KMS-11 (cell line): ENCODE results near the gene ADGRG3.

Experiments
- H2AFZ ChIP-seq: fragments of 200-600 bp; sonication (generic); 2 replicates; pipeline ENCODE4 v1.6.1; 2016; ENCODE audit warnings: antibody characterized with exemption, mixed run types, low read depth
- H3K27ac ChIP-seq: fragments of 200-600 bp; sonication (generic); 2 replicates; pipeline ENCODE4 v1.6.1; 2016; ENCODE audit warnings: mild to moderate bottlenecking, mixed run types
- H3K27me3 ChIP-seq: fragments of 200-600 bp; sonication (generic); 2 replicates; pipeline ENCODE4 v1.6.1; 2017; ENCODE audit warnings: mild to moderate bottlenecking, low read depth, mixed run types, moderate library complexity; ENCODE audit not compliant: insufficient read depth
- H3K36me3 ChIP-seq: fragments of 200-600 bp; sonication (generic); 2 replicates; pipeline ENCODE4 v1.6.1; 2017; ENCODE audit warnings: mild to moderate bottlenecking, mixed run types; ENCODE audit not compliant: insufficient read depth
- H3K4me1 ChIP-seq: fragments of 200-600 bp; sonication (generic); 2 replicates; pipeline ENCODE4 v1.6.1; 2016; ENCODE audit warnings: mild to moderate bottlenecking, low read depth, mixed run types; ENCODE audit not compliant: poor library complexity, severe bottlenecking
- H3K4me2 ChIP-seq: fragments of 200-600 bp; sonication (generic); 2 replicates; pipeline ENCODE4 v1.7.0; 2016; ENCODE audit warnings: mild to moderate bottlenecking, mixed run types
- H3K4me3 ChIP-seq: fragments of 200-600 bp; sonication (generic); IDR thresholded peaks from 2 replicates; pipeline ENCODE4 v1.6.1; 2017; ENCODE audit warnings: low read depth, low read length, mixed read lengths; ENCODE audit not compliant: insufficient read depth
- H3K79me2 ChIP-seq: fragments of 200-600 bp; sonication (generic); 2 replicates; pipeline ENCODE4 v1.6.1; 2016; ENCODE audit warnings: low read depth, mixed run types; ENCODE audit not compliant: insufficient read depth
- H3K9ac ChIP-seq: fragments of 200-600 bp; sonication (generic); 2 replicates; pipeline ENCODE4 v1.6.1; 2016; ENCODE audit warnings: mild to moderate bottlenecking, mixed run types
- H4K20me1 ChIP-seq: fragments of 200-600 bp; sonication (generic); 2 replicates; pipeline ENCODE4 v1.6.1; 2016; ENCODE audit warnings: mild to moderate bottlenecking, mixed run types; ENCODE audit not compliant: insufficient read depth
- CTCF ChIP-seq: fragments of 200-600 bp; sonication (generic); conservative IDR thresholded peaks from 2 replicates; pipeline ENCODE4 v1.6.1; 2017; ENCODE audit warnings: low read depth, mild to moderate bottlenecking, antibody characterized with exemption, low read length, moderate library complexity, mixed read lengths

The ADGRG3 gene

GRCh38 chr16:57725554-57725953 lies 57.4 kb downstream of the ADGRG3 start:
- Histone ChIP-seq H3K9ac (no peak overlapping the region), H3K27ac (no peak overlapping the region), H2AFZ (no peak overlapping the region), H3K4me3 (no peak overlapping the region), H3K4me2 (no peak overlapping the region), H4K20me1 (no peaks in the 10 kb centered on the region), H3K36me3 (no peaks in the 10 kb centered on the region), H3K4me1 (no peaks in the 10 kb centered on the region), H3K79me2 (no peaks in the 10 kb centered on the region), H3K27me3 (no peaks in the 10 kb centered on the region)
- TF ChIP-seq CTCF = no peak

DNA sequence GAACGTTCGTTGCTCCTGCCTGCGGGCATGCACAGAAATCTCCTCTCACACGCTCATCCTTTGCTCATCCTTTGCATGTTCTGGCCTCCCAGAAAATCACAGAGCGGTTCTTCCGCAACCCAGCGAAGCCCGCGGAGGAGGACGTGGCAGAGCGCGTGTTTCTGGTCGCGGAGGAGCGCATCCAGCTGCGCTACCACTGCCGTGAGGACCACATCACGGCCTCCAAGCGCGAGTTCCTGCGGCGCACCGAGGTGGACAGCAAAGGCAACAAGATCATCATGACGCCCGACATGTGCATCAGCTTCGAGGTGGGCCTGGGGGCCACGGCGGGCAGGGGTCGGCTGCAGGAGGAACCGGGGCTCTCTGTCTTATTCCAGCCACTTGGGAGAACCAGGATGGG lies 57.9 kb downstream of the ADGRG3 start:
- TF ChIP-seq CTCF = no peak
- no peak overlapping the region for H2AFZ ChIP-seq
- no peak overlapping the region for H3K9ac ChIP-seq

DNA sequence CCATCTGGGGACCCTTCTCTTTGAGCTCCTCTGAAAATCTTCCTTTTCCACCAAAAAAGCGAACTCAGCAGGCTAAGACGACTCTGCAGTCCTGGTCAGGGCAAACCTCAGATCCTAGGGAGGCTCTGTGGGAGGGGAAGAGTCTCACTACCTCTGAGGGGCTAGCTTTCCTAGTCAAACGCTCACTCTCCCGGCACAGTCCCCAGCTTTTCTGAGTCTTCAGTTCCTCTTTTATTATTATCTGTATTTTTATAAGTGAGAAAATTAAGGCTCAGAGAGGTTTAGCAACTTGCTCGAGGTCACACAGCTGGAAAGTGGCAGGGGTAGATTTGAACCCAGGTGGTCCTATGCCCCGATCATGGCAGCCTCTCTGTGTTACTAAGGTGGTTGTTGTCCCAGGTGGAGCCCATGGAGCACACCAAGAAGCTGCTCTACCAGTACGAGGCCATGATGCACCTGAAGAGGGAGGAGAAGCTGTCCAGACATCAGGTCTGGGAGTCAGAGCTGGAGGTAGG lies 58.4 kb downstream of the ADGRG3 start:
- no peaks in the 10 kb centered on the region for H3K4me1 ChIP-seq
- TF ChIP-seq CTCF = no peak

More for the DNA sequence above, 57.9 kb downstream of the ADGRG3 start:
- H3K36me3 ChIP-seq = no peaks in the 10 kb centered on the region
- H3K27ac ChIP-seq = no peak overlapping the region
- no peaks in the 10 kb centered on the region for H4K20me1 ChIP-seq
- H3K27me3 ChIP-seq = no peaks in the 10 kb centered on the region
- no peak overlapping the region for H3K4me3 ChIP-seq
- H3K79me2 ChIP-seq = no peaks in the 10 kb centered on the region
- H3K4me2 ChIP-seq = no peak overlapping the region
- H3K4me1 ChIP-seq = no peaks in the 10 kb centered on the region

GRCh38 chr16:57727610-57728009 lies 59.5 kb downstream of the ADGRG3 start:
- no peak overlapping the region for H2AFZ ChIP-seq
- no peak overlapping the region for H3K4me3 ChIP-seq
- no peaks in the 10 kb centered on the region for H4K20me1 ChIP-seq
- H3K79me2 ChIP-seq = no peaks in the 10 kb centered on the region
- no peak overlapping the region for H3K27ac ChIP-seq
- no peaks in the 10 kb centered on the region for H3K36me3 ChIP-seq
- no peaks in the 10 kb centered on the region for H3K4me1 ChIP-seq
- TF ChIP-seq CTCF = no peak
- H3K9ac ChIP-seq = no peak overlapping the region
- no peak overlapping the region for H3K4me2 ChIP-seq
- H3K27me3 ChIP-seq = no peaks in the 10 kb centered on the region

More for the DNA sequence above, 58.4 kb downstream of the ADGRG3 start:
- no peak overlapping the region for H3K9ac ChIP-seq
- H2AFZ ChIP-seq = no peak overlapping the region
- H3K79me2 ChIP-seq = no peaks in the 10 kb centered on the region
- no peak overlapping the region for H3K27ac ChIP-seq
- no peak overlapping the region for H3K4me2 ChIP-seq
- no peak overlapping the region for H3K4me3 ChIP-seq
- no peaks in the 10 kb centered on the region for H3K36me3 ChIP-seq
- no peaks in the 10 kb centered on the region for H3K27me3 ChIP-seq
- no peaks in the 10 kb centered on the region for H4K20me1 ChIP-seq
